GM23338 (cell line): ENCODE data around the gene PLEKHN1.

Source experiments
- CREB1 ChIP-seq: fragments of 250-450 bp; sonication (Bioruptor Pico); IDR thresholded peaks from 2 replicates; pipeline ENCODE4 v1.5.0; 2020; ENCODE audit warnings: low read depth, mild to moderate bottlenecking, moderate library complexity
- EZH2 ChIP-seq: fragments of 200-600 bp; sonication (generic); IDR thresholded peaks from one replicate; pipeline ENCODE4 v1.8.0; 2017; ENCODE audit warnings: antibody characterized with exemption, mild to moderate bottlenecking, low read depth; ENCODE audit not compliant: unreplicated experiment
- EZH2phosphoT487 ChIP-seq: fragments of 200-600 bp; sonication (generic); IDR thresholded peaks from one replicate; pipeline ENCODE4 v1.8.1; 2018; ENCODE audit warnings: antibody characterized with exemption; ENCODE audit not compliant: unreplicated experiment
- JUNB ChIP-seq: IDR thresholded peaks from one replicate; pipeline ENCODE4 v1.6.1; 2016; ENCODE audit warnings: antibody characterized with exemption; ENCODE audit not compliant: unreplicated experiment
- POLR2AphosphoS5 ChIP-seq: IDR thresholded peaks from 2 replicates; pipeline ENCODE4 v1.6.1; 2016; ENCODE audit warnings: antibody characterized with exemption, low read depth
- REST ChIP-seq: IDR thresholded peaks from one replicate; pipeline ENCODE4 v1.6.1; 2018; ENCODE audit warnings: antibody characterized with exemption; ENCODE audit not compliant: unreplicated experiment
- STAT1 ChIP-seq: IDR thresholded peaks from one replicate; pipeline ENCODE4 v1.6.1; 2016; ENCODE audit warnings: antibody characterized with exemption; ENCODE audit not compliant: unreplicated experiment
- ZNF114 ChIP-seq: fragments of 250-450 bp; sonication (Bioruptor Pico); IDR thresholded peaks from 2 replicates; pipeline ENCODE4 v1.5.0; 2020; ENCODE audit warnings: mild to moderate bottlenecking, moderate library complexity
- ZNF331 ChIP-seq: fragments of 250-450 bp; sonication (Bioruptor Pico); IDR thresholded peaks from 2 replicates; pipeline ENCODE4 v1.5.0; 2020; ENCODE audit warnings: low read depth, mild to moderate bottlenecking, moderate library complexity
- TF ChIP-seq, protein P1 (sequence below), 2 experiments: fragments of 200-600 bp in 1 of 2; sonication (generic) in 1 of 2; conservative IDR thresholded peaks; 2 replicates each; pipeline versions ENCODE4 v1.5.1 to v1.6.1; 2016 to 2017; ENCODE audit warnings: antibody characterized with exemption in 2 of 2, low read depth in 2 of 2, mild to moderate bottlenecking in 2 of 2, moderate library complexity in 1 of 2
- TF ChIP-seq, protein P2 (sequence below): IDR thresholded peaks from 2 replicates; pipeline ENCODE4 v1.6.1; 2016; ENCODE audit warnings: antibody characterized with exemption

DNA sequence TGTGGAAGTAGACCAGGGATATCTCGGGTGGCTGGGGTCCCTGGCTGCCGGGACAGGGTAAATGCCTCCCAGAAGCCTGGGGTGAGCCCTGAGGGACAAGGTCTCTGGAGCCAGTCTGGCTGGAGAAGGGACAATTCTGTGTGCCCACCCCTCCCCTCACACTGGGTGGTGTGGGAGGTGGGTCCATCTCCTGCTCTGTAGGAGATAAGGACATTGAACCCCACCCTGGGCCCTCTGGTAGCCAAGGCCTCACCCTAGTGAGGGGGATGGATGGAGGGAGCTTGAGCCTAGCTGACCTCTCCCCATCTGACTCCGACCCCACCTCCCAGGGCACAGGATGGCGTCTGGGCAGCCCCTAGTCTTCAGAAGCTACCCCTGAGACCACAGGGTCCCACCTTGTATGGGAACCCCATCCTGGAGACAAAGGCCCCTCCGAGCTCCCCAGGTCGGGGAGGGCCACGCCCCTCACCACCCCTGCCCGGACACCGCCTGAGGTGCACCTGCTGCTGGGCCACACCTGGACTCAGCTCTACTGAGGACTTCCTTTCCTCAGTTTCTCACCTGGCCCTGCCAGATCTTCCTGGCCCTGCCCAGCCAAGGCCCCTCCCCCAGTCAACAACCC lies 58.0 kb downstream of the PLEKHN1 start:
- TF ChIP-seq, protein P1, sequence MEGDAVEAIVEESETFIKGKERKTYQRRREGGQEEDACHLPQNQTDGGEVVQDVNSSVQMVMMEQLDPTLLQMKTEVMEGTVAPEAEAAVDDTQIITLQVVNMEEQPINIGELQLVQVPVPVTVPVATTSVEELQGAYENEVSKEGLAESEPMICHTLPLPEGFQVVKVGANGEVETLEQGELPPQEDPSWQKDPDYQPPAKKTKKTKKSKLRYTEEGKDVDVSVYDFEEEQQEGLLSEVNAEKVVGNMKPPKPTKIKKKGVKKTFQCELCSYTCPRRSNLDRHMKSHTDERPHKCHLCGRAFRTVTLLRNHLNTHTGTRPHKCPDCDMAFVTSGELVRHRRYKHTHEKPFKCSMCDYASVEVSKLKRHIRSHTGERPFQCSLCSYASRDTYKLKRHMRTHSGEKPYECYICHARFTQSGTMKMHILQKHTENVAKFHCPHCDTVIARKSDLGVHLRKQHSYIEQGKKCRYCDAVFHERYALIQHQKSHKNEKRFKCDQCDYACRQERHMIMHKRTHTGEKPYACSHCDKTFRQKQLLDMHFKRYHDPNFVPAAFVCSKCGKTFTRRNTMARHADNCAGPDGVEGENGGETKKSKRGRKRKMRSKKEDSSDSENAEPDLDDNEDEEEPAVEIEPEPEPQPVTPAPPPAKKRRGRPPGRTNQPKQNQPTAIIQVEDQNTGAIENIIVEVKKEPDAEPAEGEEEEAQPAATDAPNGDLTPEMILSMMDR (conservative IDR thresholded peaks at IDR 0.05; ENCODE audit: low read depth in 2 of 2), result no peak
- TF ChIP-seq STAT1 (no peak), EZH2phosphoT487 (no peak), REST (no peak), EZH2 (no peak), POLR2AphosphoS5 (no peak), JUNB (no peak), CREB1 (CRISPR knock-in tag) (no peak), ZNF114 (CRISPR knock-in tag) (no peak), ZNF331 (CRISPR knock-in tag) (no peak)
- TF ChIP-seq, protein P2, sequence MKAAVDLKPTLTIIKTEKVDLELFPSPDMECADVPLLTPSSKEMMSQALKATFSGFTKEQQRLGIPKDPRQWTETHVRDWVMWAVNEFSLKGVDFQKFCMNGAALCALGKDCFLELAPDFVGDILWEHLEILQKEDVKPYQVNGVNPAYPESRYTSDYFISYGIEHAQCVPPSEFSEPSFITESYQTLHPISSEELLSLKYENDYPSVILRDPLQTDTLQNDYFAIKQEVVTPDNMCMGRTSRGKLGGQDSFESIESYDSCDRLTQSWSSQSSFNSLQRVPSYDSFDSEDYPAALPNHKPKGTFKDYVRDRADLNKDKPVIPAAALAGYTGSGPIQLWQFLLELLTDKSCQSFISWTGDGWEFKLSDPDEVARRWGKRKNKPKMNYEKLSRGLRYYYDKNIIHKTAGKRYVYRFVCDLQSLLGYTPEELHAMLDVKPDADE, result no peak
